Endothelial cell of umbilical vein (primary cell): ENCODE measurements around the gene CTSW. TPM values are rescaled to one million over a fixed set of nuclear protein-coding genes. Genes with fewer than 3 reads are reported as not detected.

Source experiments
- BruUV-seq: library from RNA; stranded (reverse); fragments of 400-500 nt; replicated peaks from 2 replicates; lab custom pipeline; 2021; lab: Mats Ljungman, UMichigan
- CTCF ChIA-PET: fragments of 300-600, 350-600 bp; sonication (Branson Sonifier 250); formaldehyde crosslinking; loops from one replicate; lab custom pipeline; 2021; ENCODE audit warnings: antibody characterized with exemption, inconsistent platforms; lab: Charles Lee
- POLR2A ChIA-PET: fragments of 300-600, 350-600 bp; sonication (Branson Sonifier 250); formaldehyde crosslinking; loops from one replicate; lab custom pipeline; 2021; ENCODE audit warnings: antibody characterized with exemption, inconsistent platforms; lab: Charles Lee
- DNase-seq: peaks from one replicate; pipeline ENCODE4 v3.0.0-alpha.2; 2011; ENCODE audit warnings: low read depth, low spot score
- FAIRE-seq: peaks from 2 replicates; lab custom pipeline; 2011; peaks lifted over from hg19 to GRCh38; lab: Jason Lieb, UNC
- H2AFZ ChIP-seq: 2 replicates; pipeline ENCODE4 v1.6.0; 2012; ENCODE audit warnings: low read depth, low read length, control low read depth, inconsistent platforms
- H3K27ac ChIP-seq: 2 replicates; pipeline ENCODE4 v1.5.1; 2011; ENCODE audit warnings: low read depth, mild to moderate bottlenecking, control low read depth, low read length, moderate library complexity; ENCODE audit not compliant: insufficient read depth
- H3K27me3 ChIP-seq, 2 experiments: 2 replicates each; pipeline versions ENCODE4 v1.6.0 to v1.6.1; 2011; ENCODE audit warnings: low read length in 2 of 2, mixed read lengths in 1 of 2; ENCODE audit not compliant: control insufficient read depth in 2 of 2, insufficient read depth in 2 of 2
- H3K36me3 ChIP-seq, 2 experiments: 2 replicates in 1 of 2; 3 replicates in 1 of 2; pipeline ENCODE4 v1.5.1; 2011; ENCODE audit warnings: low read length in 2 of 2, mild to moderate bottlenecking in 1 of 2, moderate library complexity in 1 of 2; ENCODE audit not compliant: control insufficient read depth in 2 of 2, insufficient read depth in 2 of 2; ENCODE audit errors: extremely low read depth in 1 of 2
- H3K4me1 ChIP-seq: 3 replicates; pipeline ENCODE4 v1.5.1; 2011; ENCODE audit warnings: mild to moderate bottlenecking, low read length; ENCODE audit not compliant: control insufficient read depth, insufficient read depth; ENCODE audit errors: extremely low read depth
- H3K4me2 ChIP-seq: 2 replicates; pipeline ENCODE4 v1.6.1; 2011; ENCODE audit warnings: low read length, control low read depth, mixed read lengths; ENCODE audit not compliant: insufficient read depth
- H3K4me3 ChIP-seq, 3 experiments: fragments of 200-600 bp in 1 of 3; sonication (generic), shearing (Covaris generic) in 1 of 3; replicated peaks in 1 of 3; 2 replicates each; pipeline ENCODE4 v1.5.1; 2011 to 2016; ENCODE audit warnings: control low read depth in 3 of 3, low read length in 3 of 3, mild to moderate bottlenecking in 2 of 3, inconsistent platforms in 1 of 3, low read depth in 1 of 3, moderate library complexity in 1 of 3; ENCODE audit not compliant: insufficient read depth in 1 of 3
- H3K79me2 ChIP-seq: 2 replicates; pipeline ENCODE4 v1.6.0; 2012; ENCODE audit warnings: low read length, inconsistent platforms; ENCODE audit not compliant: control insufficient read depth, insufficient read depth
- H3K9ac ChIP-seq: replicated peaks from 2 replicates; pipeline ENCODE3; 2011; ENCODE audit warnings: low read length, control low read depth; ENCODE audit not compliant: insufficient read depth; ENCODE audit errors: extremely low read depth
- H3K9me1 ChIP-seq: replicated peaks from 3 replicates; pipeline ENCODE4 v1.6.0; 2011; ENCODE audit warnings: mild to moderate bottlenecking, low read length; ENCODE audit not compliant: control insufficient read depth, insufficient read depth; ENCODE audit errors: extremely low read depth
- H3K9me3 ChIP-seq: replicated peaks from 2 replicates; pipeline ENCODE4 v1.5.1; 2012; ENCODE audit warnings: low read length, inconsistent platforms; ENCODE audit not compliant: control insufficient read depth, insufficient read depth
- H4K20me1 ChIP-seq: replicated peaks from 2 replicates; pipeline ENCODE3; 2011; ENCODE audit warnings: mild to moderate bottlenecking, low read length; ENCODE audit not compliant: control insufficient read depth, insufficient read depth; ENCODE audit errors: extremely low read depth
- FOS ChIP-seq: IDR thresholded peaks from 2 replicates; pipeline ENCODE4 v1.6.1; 2011; ENCODE audit warnings: mild to moderate bottlenecking, low read length, moderate library complexity, borderline replicate concordance; ENCODE audit not compliant: insufficient read depth
- POLR2A ChIP-seq: IDR thresholded peaks from 2 replicates; pipeline ENCODE4 v1.6.1; 2012; ENCODE audit warnings: low read depth, mild to moderate bottlenecking, control low read depth, low read length
- dilution Hi-C: fragments of 300-500 bp; cut with MboI; formaldehyde crosslinking; loops from one replicate; pipeline ENCODE4 v1.15.0; 2019; ENCODE audit warnings: low sequenced_read_pairs; ENCODE audit not compliant: extremely low pct_ligation_motif_present
- intact Hi-C: fragments of 100-400 bp; cut with micrococcal nuclease; formaldehyde crosslinking; loops from one replicate; pipeline ENCODE4 v1.10.0; 2022
- polyA plus RNA-seq, 4 experiments: library from polyadenylated mRNA; depleted of rRNA in 3 of 4; stranded (reverse) in 3 of 4; unstranded in 1 of 4; fragments of >200 nt; gene quantifications; 2 replicates each; pipeline versions ENCODE4 v1.2.1 to v1.2.3, GENCODE V29; 2011 to 2012; ENCODE audit warnings: missing spikeins in 1 of 4
- total RNA-seq: library from RNA; stranded (reverse); gene quantifications from 2 replicates; pipeline ENCODE4 v1.2.3, GENCODE V29; 2021
- TF ChIP-seq, protein P1 (sequence below): IDR thresholded peaks from 2 replicates; pipeline ENCODE4 v1.6.1; 2011; ENCODE audit not compliant: insufficient read depth, insufficient read length

CTSW gene
- total and polyA plus RNA-seq, 2 donors (not counting 3 experiments of a cell fraction or from before 2014, with no cell fraction given): not detected

DNA sequence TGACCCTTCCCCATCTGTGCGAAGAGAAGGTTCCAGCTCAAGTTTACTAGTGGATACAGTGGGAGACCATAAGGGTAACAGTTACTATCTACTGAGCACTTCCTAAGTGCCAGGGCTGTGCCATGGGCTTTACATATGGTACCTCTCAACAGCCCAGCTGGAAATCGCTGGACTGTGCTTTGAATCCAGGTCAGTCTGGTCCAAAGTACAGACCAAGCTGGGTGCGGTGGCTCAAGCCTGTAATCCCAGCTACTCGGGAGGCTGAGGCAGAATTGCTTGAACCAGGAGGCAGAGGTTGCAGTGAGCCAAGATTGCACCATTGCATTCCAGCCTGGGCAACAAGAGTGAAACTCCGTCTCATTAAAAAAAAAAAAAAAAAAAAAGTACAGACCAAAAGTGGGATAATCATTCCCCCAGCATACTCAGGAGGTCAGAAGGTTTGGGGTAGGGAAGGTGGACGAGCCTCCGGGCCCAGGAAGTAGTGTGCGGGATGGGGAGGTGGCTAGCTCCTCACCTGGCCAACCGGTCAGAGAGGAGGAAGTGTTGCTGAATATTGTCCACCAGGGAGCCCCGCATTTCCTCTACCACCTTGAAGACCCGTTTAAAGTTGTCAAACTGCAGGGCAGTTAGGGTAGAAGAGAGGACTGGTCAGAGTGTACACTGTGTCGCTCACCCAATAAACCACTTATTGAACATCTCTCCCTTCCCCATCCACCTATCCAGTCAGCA lies 6.3 kb downstream of the CTSW start:
- H3K4me2 ChIP-seq: no peak overlapping the region
- no peak overlapping the region for H3K4me3 ChIP-seq
- H3K9me1 ChIP-seq: no peaks in the 10 kb centered on the region
- intact Hi-C loops: loop anchor here (5.0 kb wide), 1 partner anchor 46 kb away; no protein-coding TSS in a partner anchor
- H3K4me1 ChIP-seq: peaks cover 29% of the 10 kb centered on the region
- no peaks in the 10 kb centered on the region for H4K20me1 ChIP-seq
- CTCF ChIA-PET: interaction anchor here (0.7 to 3.4 kb wide), 17 partner anchors 8 to 271 kb away, joined by 3 to 115 read pairs (median 9); partner anchors contain the start of genes AP5B1, CFL1, EFEMP2 and MUS81
- DNase-seq (no peak), FAIRE-seq (no peak)
- POLR2A ChIA-PET: interaction anchor here (1.7 to 1.9 kb wide), 2 partner anchors 15 to 27 kb away, joined by 4 to 17 read pairs; partner anchors contain the start of genes CFL1, FOSL1 and MUS81
- no peak overlapping the region for H3K27ac ChIP-seq
- peaks cover 4 to 30% of the 10 kb centered on the region in 2 experiments for H3K36me3 ChIP-seq
- no TSS peak for BruUV-seq
- no peaks in the 10 kb centered on the region for H3K27me3 ChIP-seq
- peaks cover 16% of the 10 kb centered on the region for H3K79me2 ChIP-seq
- no peak overlapping the region for H2AFZ ChIP-seq
- no peaks in the 10 kb centered on the region for H3K9me3 ChIP-seq
- TF ChIP-seq, protein P1, sequence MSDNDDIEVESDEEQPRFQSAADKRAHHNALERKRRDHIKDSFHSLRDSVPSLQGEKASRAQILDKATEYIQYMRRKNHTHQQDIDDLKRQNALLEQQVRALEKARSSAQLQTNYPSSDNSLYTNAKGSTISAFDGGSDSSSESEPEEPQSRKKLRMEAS: no peak
- TF ChIP-seq FOS (no peak), POLR2A (no peak)
- no peak overlapping the region for H3K9ac ChIP-seq
- dilution Hi-C loops: no loop called here
